GM12801 (cell line): ENCODE data around the gene RFTN1.

Source experiments
- CTCF ChIP-seq: IDR thresholded peaks from one replicate; pipeline ENCODE4 v1.5.1; 2011; ENCODE audit warnings: control low read depth; ENCODE audit not compliant: insufficient read length; ENCODE audit errors: extremely low read depth

RFTN1 gene

GRCh38 chr3:16357186-16358121 is 156.0 kb downstream of the RFTN1 start:
- TF ChIP-seq CTCF = no peak

GRCh38 chr3:16355828-16356227 is 157.7 kb downstream of the RFTN1 start:
- no peak for TF ChIP-seq CTCF

- no peak for TF ChIP-seq CTCF
These were observed 159.2 kb downstream of the RFTN1 start for GRCh38 chr3:16354291-16354690.

- no peak for TF ChIP-seq CTCF
These were observed 161.1 kb downstream of the RFTN1 start for GRCh38 chr3:16352428-16352827.

DNA sequence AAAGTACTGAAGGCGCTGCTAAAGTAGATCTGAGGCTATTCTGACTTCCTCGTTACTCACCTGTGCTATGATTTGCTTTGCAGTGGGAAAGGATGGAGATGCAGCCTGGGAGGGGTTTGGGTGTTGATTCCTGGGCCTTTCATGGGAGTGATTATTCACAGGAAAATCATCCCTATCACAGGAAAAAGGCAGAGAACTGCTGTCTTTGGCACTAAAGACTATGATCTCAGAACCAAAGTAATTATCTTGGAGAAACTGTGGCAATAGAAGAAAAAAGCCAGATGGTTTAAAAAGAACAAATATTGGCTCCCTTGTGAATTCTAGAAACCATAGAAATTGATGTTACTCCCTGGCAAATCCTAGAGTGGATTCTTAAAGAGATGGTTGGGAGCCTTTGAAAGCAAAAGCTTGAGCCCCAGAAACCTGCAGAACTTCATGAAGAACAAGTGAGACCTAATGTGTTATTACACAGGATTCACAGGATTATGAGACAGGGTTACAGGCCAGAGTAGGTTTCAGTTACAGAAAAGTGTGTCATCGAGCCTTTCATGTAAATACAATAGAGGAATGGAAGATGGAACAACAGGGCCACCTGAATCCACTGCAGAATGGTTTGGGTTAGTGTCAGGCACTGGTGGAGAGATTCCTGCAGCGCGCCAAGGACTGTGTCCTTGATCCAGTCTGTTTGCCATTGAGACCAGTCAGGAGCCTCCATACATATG is 162.7 kb downstream of the RFTN1 start:
- TF ChIP-seq CTCF = no peak

- TF ChIP-seq CTCF = no peak
These were observed 163.4 kb downstream of the RFTN1 start for GRCh38 chr3:16349986-16350596.

DNA sequence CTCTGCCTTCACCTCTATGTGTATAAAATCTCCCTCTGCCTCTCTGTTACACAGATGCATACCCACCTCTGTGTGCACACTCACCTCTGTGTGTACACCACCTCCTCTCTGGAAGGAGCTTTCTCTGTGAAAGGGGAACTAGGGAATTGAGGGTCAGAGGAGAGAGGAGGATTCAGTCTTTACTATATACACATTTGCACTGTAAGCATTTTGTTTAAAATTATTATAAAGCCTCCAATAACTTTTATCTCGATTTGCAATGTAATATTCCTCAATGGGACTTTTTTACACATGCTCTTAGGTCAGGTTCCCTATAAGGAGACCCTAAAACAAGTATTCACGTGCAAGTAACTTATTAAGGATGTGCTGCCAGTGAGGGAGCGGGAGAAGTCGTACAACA is 166.0 kb downstream of the RFTN1 start:
- no peak for TF ChIP-seq CTCF
